B cell (primary cell): ENCODE measurements around the gene GRK6. TPM values are rescaled to one million over a fixed set of nuclear protein-coding genes. Genes with fewer than 3 reads are reported as not detected.

Experiments
- ATAC-seq: fragments of 200-7000 bp; cut with Tn5 transposase; one replicate; pipeline ENCODE4 v1.10.0; 2021; ENCODE audit warnings: low read depth, mild to moderate bottlenecking, moderate number of reproducible peaks, moderate library complexity
- CTCF ChIA-PET: fragments of 350-600 bp; sonication (Branson Sonifier 250); formaldehyde crosslinking; loops from one replicate; lab custom pipeline; 2021; ENCODE audit warnings: antibody characterized with exemption, inconsistent platforms; lab: Charles Lee
- POLR2A ChIA-PET: fragments of 350-600 bp; sonication (Branson Sonifier 250); formaldehyde crosslinking; loops from one replicate; lab custom pipeline; 2021; ENCODE audit warnings: antibody characterized with exemption; lab: Charles Lee
- DNase-seq: peaks from one replicate; pipeline ENCODE4 v3.0.0; 2013
- H2AFZ ChIP-seq: 2 replicates; pipeline ENCODE4 v1.6.1; 2012; ENCODE audit warnings: mild to moderate bottlenecking, low read depth, low read length; ENCODE audit not compliant: insufficient read depth, poor library complexity, severe bottlenecking
- H3K27ac ChIP-seq, 2 donors: 1 replicate in 1 of 2; 2 replicates in 1 of 2; pipeline ENCODE4 v1.5.1; 2012 to 2013; ENCODE audit warnings: low read length in 2 of 2, mild to moderate bottlenecking in 2 of 2, moderate library complexity in 1 of 2
- H3K27me3 ChIP-seq, 4 experiments: fragments of 200-600 bp in 1 of 4; sonication (generic) in 1 of 4; replicated peaks in 1 of 4; 1 replicate in 2 of 4; 2 replicates in 2 of 4; pipeline versions ENCODE4 v1.6.1 to v1.7.0; 2013 to 2016; ENCODE audit warnings: low read length in 3 of 4, mild to moderate bottlenecking in 2 of 4, mixed read lengths in 1 of 4, moderate library complexity in 1 of 4; ENCODE audit not compliant: insufficient read depth in 4 of 4, control insufficient read depth in 3 of 4; ENCODE audit errors: control extremely low read depth in 1 of 4
- H3K36me3 ChIP-seq, 2 experiments: replicated peaks in 1 of 2; 1 replicate in 1 of 2; 2 replicates in 1 of 2; pipeline versions ENCODE4 v1.6.1 to v1.7.1; 2013; ENCODE audit warnings: low read length in 1 of 2; ENCODE audit not compliant: insufficient read depth in 2 of 2, control insufficient read depth in 1 of 2; ENCODE audit errors: control extremely low read depth in 1 of 2, extremely low read depth in 1 of 2
- H3K4me1 ChIP-seq, 2 donors: fragments of 200-600 bp in 1 of 2; sonication (generic) in 1 of 2; 1 replicate in 1 of 2; 2 replicates in 1 of 2; pipeline versions ENCODE4 v1.5.1 to v1.6.1; 2013 to 2017; ENCODE audit warnings: low read length in 2 of 2; ENCODE audit not compliant: control insufficient read depth in 2 of 2, insufficient read depth in 2 of 2
- H3K4me2 ChIP-seq: replicated peaks from 2 replicates; pipeline ENCODE3; 2012; ENCODE audit warnings: mild to moderate bottlenecking, low read depth, low read length; ENCODE audit not compliant: poor library complexity, severe bottlenecking
- H3K4me3 ChIP-seq, 5 experiments: fragments of 200-600 bp in 1 of 5; sonication (generic) in 1 of 5; 1 replicate in 3 of 5; 2 replicates in 2 of 5; pipeline versions ENCODE4 v1.5.1 to v1.7.0; 2011 to 2016; ENCODE audit warnings: low read length in 4 of 5, mild to moderate bottlenecking in 4 of 5, low read depth in 2 of 5, control low read depth in 1 of 5, moderate library complexity in 1 of 5; ENCODE audit not compliant: insufficient read depth in 1 of 5; ENCODE audit errors: control extremely low read depth in 1 of 5, extremely low read depth in 1 of 5
- H3K79me2 ChIP-seq: fragments of 200-600 bp; sonication (generic); one replicate; pipeline ENCODE4 v1.6.0; 2016; ENCODE audit warnings: low read length; ENCODE audit not compliant: control insufficient read depth, insufficient read depth
- H3K9ac ChIP-seq: fragments of 200-600 bp; sonication (generic); 2 replicates; pipeline ENCODE4 v1.6.1; 2017; ENCODE audit warnings: mild to moderate bottlenecking, low read length, moderate library complexity
- H3K9me3 ChIP-seq, 3 donors: one replicate each; pipeline versions ENCODE4 v1.6.1 to v1.7.1; 2013; ENCODE audit warnings: low read length in 2 of 3; ENCODE audit not compliant: control insufficient read depth in 2 of 3, insufficient read depth in 1 of 3; ENCODE audit errors: control extremely low read depth in 1 of 3
- H4K20me1 ChIP-seq: 2 replicates; pipeline ENCODE4 v1.6.0; 2012; ENCODE audit warnings: mild to moderate bottlenecking, low read length; ENCODE audit not compliant: insufficient read depth, control insufficient read depth, poor library complexity, severe bottlenecking
- H3K27ac Mint-ChIP-seq: one replicate; pipeline ENCODE4 v1.8.0; 2021; ENCODE audit warnings: mixed read lengths
- H3K27me3 Mint-ChIP-seq: one replicate; pipeline ENCODE4 v1.8.0; 2021; ENCODE audit warnings: mixed read lengths
- H3K4me1 Mint-ChIP-seq: one replicate; pipeline ENCODE4 v1.8.0; 2021; ENCODE audit warnings: mixed read lengths
- H3K4me3 Mint-ChIP-seq: one replicate; pipeline ENCODE4 v1.8.0; 2021; ENCODE audit warnings: mixed read lengths
- H3K9me3 Mint-ChIP-seq: one replicate; pipeline ENCODE4 v1.8.0; 2022; ENCODE audit warnings: mixed read lengths; ENCODE audit not compliant: insufficient read depth
- CTCF ChIP-seq: fragments of 200-600 bp; IDR thresholded peaks from one replicate; pipeline ENCODE4 v1.8.0; 2022; ENCODE audit warnings: antibody characterized with exemption, mild to moderate bottlenecking
- EZH2 ChIP-seq: IDR thresholded peaks from 2 replicates; pipeline ENCODE4 v1.6.1; 2012; ENCODE audit warnings: borderline replicate concordance, low read depth, mild to moderate bottlenecking, moderate library complexity, low read length; ENCODE audit not compliant: insufficient read depth, poor library complexity, severe bottlenecking
- WGBS: methylation state at CpG from one replicate; pipeline ENCODE4 v1.1.5; 2013; ENCODE audit warnings: missing lambda C conversion rate; ENCODE audit not compliant: insufficient coverage; 5-methylcytosine and 5-hydroxymethylcytosine counted together
- intact Hi-C: fragments of 100-400 bp; cut with micrococcal nuclease; formaldehyde crosslinking; loops from one replicate; pipeline ENCODE4 v1.10.0; 2022
- polyA plus RNA-seq: library from polyadenylated mRNA; depleted of rRNA; stranded (reverse); fragments of >200 nt; gene quantifications from 2 replicates; pipeline ENCODE4 v1.2.3, GENCODE V29; 2012
- total RNA-seq, 2 donors: library from RNA; stranded (reverse); fragments of 120-200 nt in 1 of 2; gene quantifications; 1 replicate in 1 of 2; 2 replicates in 1 of 2; pipeline versions ENCODE4 v1.2.3 to v1.2.4, GENCODE V29; 2013 to 2022

GRK6 gene
- total and polyA plus RNA-seq, 2 donors (not counting 1 experiment from before 2014, with no cell fraction given): 155 to 173 TPM

- H3K4me3 Mint-ChIP-seq: no peak overlapping the region
- Histone ChIP-seq H3K4me1 (peaks cover 14 to 25% of the 10 kb centered on the region in 2 donors), H3K79me2 (no peaks in the 10 kb centered on the region), H3K27ac (no peak overlapping the region), H3K4me2 (no peak overlapping the region), H3K9me3 (no peaks in the 10 kb centered on the region), H4K20me1 (no peaks in the 10 kb centered on the region), H3K4me3 (no peak overlapping the region), H3K36me3 (no peaks in the 10 kb centered on the region), H3K9ac (no peak overlapping the region), H2AFZ (no peak overlapping the region), H3K27me3 (peaks cover 0 to 7% (median 2%) of the 10 kb centered on the region in 4 experiments)
- DNase-seq (no peak), ATAC-seq (no peak)
- CTCF ChIA-PET: interaction anchor here (1.2 to 2.7 kb wide), 5 partner anchors 21 to 74 kb away, joined by 3 to 12 read pairs (median 7); no protein-coding TSS in a partner anchor
- WGBS: 100% methylated on average over 5 of the region's 13 CpGs
- no peak overlapping the region for H3K27ac Mint-ChIP-seq
- TF ChIP-seq EZH2 (no peak), CTCF (no peak)
- intact Hi-C loops: no loop called here
- H3K27me3 Mint-ChIP-seq: peaks cover 5% of the 10 kb centered on the region
- POLR2A ChIA-PET: interaction anchor here (0.6 to 1.0 kb wide), 2 partner anchors 19 to 32 kb away, joined by 3 read pairs; partner anchors contain the start of gene DOK3
- no peaks in the 10 kb centered on the region for H3K9me3 Mint-ChIP-seq
- peaks cover 32% of the 10 kb centered on the region for H3K4me1 Mint-ChIP-seq
Measured at GRCh38 chr5:177477701-177478477, 51.4 kb downstream of the GRK6 start.
